Hepatocyte (in vitro differentiated cells): ENCODE measurements around the gene ZNF831. TPM values are rescaled to one million over a fixed set of nuclear protein-coding genes. Genes with fewer than 3 reads are reported as not detected.

Experiments
- DNase-seq: peaks from one replicate; pipeline ENCODE4 v3.0.0-alpha.2; 2016; ENCODE audit warnings: low spot score
- H2AFZ ChIP-seq: fragments of 200-600 bp; sonication (generic); 2 replicates; pipeline ENCODE4 v1.6.0; 2016; ENCODE audit warnings: antibody characterized with exemption, mild to moderate bottlenecking
- H3K27ac ChIP-seq: fragments of 200-600 bp; sonication (generic); 2 replicates; pipeline ENCODE4 v1.5.1; 2016; ENCODE audit warnings: mild to moderate bottlenecking
- H3K27me3 ChIP-seq: fragments of 200-600 bp; sonication (generic); 2 replicates; pipeline ENCODE4 v1.6.1; 2016
- H3K36me3 ChIP-seq: fragments of 200-600 bp; sonication (generic); replicated peaks from 2 replicates; pipeline ENCODE4 v1.5.1; 2016; ENCODE audit warnings: low read depth; ENCODE audit not compliant: insufficient read depth
- H3K4me1 ChIP-seq: fragments of 200-600 bp; sonication (generic); 2 replicates; pipeline ENCODE4 v1.5.1; 2016; ENCODE audit warnings: mild to moderate bottlenecking, moderate library complexity; ENCODE audit not compliant: insufficient read depth
- H3K4me2 ChIP-seq: fragments of 200-600 bp; sonication (generic); 2 replicates; pipeline ENCODE4 v1.6.0; 2016
- H3K4me3 ChIP-seq: fragments of 200-600 bp; sonication (generic); 2 replicates; pipeline ENCODE4 v1.5.1; 2016; ENCODE audit warnings: mild to moderate bottlenecking
- H3K79me2 ChIP-seq: fragments of 200-600 bp; sonication (generic); 2 replicates; pipeline ENCODE4 v1.6.0; 2017; ENCODE audit warnings: mild to moderate bottlenecking
- H3K9me2 ChIP-seq: fragments of 200-600 bp; sonication (generic); replicated peaks from 2 replicates; pipeline ENCODE4 v1.6.0; 2017; ENCODE audit warnings: mild to moderate bottlenecking; ENCODE audit not compliant: insufficient read depth
- H3K9me3 ChIP-seq: fragments of 200-600 bp; sonication (generic); 2 replicates; pipeline ENCODE4 v1.5.1; 2016; ENCODE audit warnings: low read depth, mild to moderate bottlenecking
- H4K20me1 ChIP-seq: fragments of 200-600 bp; sonication (generic); 2 replicates; pipeline ENCODE4 v1.6.0; 2016; ENCODE audit warnings: mild to moderate bottlenecking; ENCODE audit not compliant: insufficient read depth, poor library complexity, severe bottlenecking
- CTCF ChIP-seq: fragments of 200-600 bp; sonication (generic); IDR thresholded peaks from 2 replicates; pipeline ENCODE4 v1.5.1; 2016; ENCODE audit warnings: antibody characterized with exemption, mild to moderate bottlenecking; ENCODE audit not compliant: poor library complexity
- EZH2 ChIP-seq: fragments of 200-600 bp; sonication (generic); IDR thresholded peaks from 2 replicates; pipeline ENCODE4 v1.6.1; 2016; ENCODE audit warnings: antibody characterized with exemption, mild to moderate bottlenecking, borderline replicate concordance
- EZH2phosphoT487 ChIP-seq: fragments of 200-600 bp; sonication (generic); IDR thresholded peaks from one replicate; pipeline ENCODE4 v1.6.1; 2018; ENCODE audit warnings: antibody characterized with exemption, mild to moderate bottlenecking, low read depth, moderate library complexity; ENCODE audit not compliant: unreplicated experiment, severe bottlenecking
- WGBS: methylation state at CpG from one replicate; pipeline ENCODE4 v1.1.6; 2016; ENCODE audit warnings: low lambda C conversion rate; ENCODE audit errors: missing lambda C conversion rate; 5-methylcytosine and 5-hydroxymethylcytosine counted together
- polyA plus RNA-seq: library from polyadenylated mRNA; unstranded; fragments of >200 nt; fragmentation: Nextera tagmentation; extraction: Ambion mirVana; gene quantifications from 2 replicates; pipeline ENCODE4 v1.2.1, GENCODE V29; 2016
- total RNA-seq: library from RNA; depleted of rRNA; stranded (reverse); fragments of >200 nt; gene quantifications from 2 replicates; pipeline ENCODE4 v1.2.3, GENCODE V29; 2014

The ZNF831 gene
- total and polyA plus RNA-seq, 2 experiments from 2014 or later: not detected

DNA sequence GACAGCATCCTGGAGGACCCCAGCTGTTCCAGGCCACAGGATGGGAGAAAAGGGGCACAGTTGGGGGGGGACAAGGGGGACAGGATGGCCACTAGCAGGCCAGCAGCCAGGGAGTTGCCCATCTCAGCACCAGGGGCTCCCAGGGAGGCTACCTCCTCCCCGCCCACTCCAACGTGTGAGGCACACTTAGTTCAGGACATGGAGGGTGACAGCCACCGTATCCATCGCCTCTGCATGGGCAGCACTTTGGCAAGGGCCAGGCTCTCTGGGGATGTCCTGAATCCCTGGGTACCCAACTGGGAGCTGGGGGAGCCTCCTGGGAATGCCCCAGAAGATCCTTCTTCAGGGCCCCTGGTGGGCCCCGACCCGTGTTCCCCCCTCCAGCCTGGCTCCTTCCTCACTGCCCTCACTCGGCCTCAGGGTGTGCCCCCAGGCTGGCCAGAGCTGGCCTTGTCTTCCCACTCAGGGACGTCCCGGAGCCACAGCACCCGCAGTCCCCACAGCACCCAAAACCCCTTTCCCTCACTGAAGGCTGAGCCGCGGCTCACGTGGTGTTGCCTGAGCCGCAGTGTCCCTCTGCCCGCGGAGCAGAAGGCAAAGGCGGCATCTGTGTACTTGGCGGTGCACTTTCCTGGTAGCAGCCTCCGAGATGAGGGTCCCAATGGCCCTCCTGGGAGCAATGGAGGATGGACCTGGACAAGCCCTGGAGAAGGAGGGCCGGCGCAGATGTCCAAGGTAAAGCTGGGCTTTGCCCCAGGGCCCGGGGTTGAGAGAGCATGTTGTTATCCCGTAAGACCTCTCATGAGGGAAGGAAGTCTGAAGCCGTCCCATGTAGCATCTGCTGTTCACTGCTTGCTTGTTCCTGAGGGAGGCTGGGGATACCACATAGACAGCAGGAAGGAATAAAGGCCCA lies 30.7 kb downstream of the ZNF831 start:
- H3K27ac ChIP-seq: no peak overlapping the region
- H3K4me3 ChIP-seq: no peak overlapping the region
- no peaks in the 10 kb centered on the region for H3K36me3 ChIP-seq
- H4K20me1 ChIP-seq: no peaks in the 10 kb centered on the region
- no peak overlapping the region for H3K4me2 ChIP-seq
- H3K27me3 ChIP-seq: no peaks in the 10 kb centered on the region
- H2AFZ ChIP-seq: no peak overlapping the region
- H3K79me2 ChIP-seq: no peaks in the 10 kb centered on the region
- no peaks in the 10 kb centered on the region for H3K4me1 ChIP-seq
- DNase-seq: no peak
- no peaks in the 10 kb centered on the region for H3K9me2 ChIP-seq
- TF ChIP-seq EZH2phosphoT487 (no peak), CTCF (no peak), EZH2 (no peak)
- no peaks in the 10 kb centered on the region for H3K9me3 ChIP-seq
- 95% methylated on average over 22 of the region's 24 CpGs for WGBS

GRCh38 chr20:59195316-59195993 lies 31.8 kb downstream of the ZNF831 start:
- no peak overlapping the region for H2AFZ ChIP-seq
- H3K4me2 ChIP-seq: no peak overlapping the region
- no peak overlapping the region for H3K4me3 ChIP-seq
- H3K36me3 ChIP-seq: no peaks in the 10 kb centered on the region
- H4K20me1 ChIP-seq: no peaks in the 10 kb centered on the region
- WGBS: 93% methylated on average over 18 of the region's 18 CpGs
- no peaks in the 10 kb centered on the region for H3K27me3 ChIP-seq
- no peaks in the 10 kb centered on the region for H3K9me2 ChIP-seq
- H3K79me2 ChIP-seq: no peaks in the 10 kb centered on the region
- no peak for DNase-seq
- H3K27ac ChIP-seq: no peak overlapping the region
- H3K9me3 ChIP-seq: no peaks in the 10 kb centered on the region
- H3K4me1 ChIP-seq: no peaks in the 10 kb centered on the region
- TF ChIP-seq EZH2 (no peak), EZH2phosphoT487 (no peak), CTCF (no peak)

DNA sequence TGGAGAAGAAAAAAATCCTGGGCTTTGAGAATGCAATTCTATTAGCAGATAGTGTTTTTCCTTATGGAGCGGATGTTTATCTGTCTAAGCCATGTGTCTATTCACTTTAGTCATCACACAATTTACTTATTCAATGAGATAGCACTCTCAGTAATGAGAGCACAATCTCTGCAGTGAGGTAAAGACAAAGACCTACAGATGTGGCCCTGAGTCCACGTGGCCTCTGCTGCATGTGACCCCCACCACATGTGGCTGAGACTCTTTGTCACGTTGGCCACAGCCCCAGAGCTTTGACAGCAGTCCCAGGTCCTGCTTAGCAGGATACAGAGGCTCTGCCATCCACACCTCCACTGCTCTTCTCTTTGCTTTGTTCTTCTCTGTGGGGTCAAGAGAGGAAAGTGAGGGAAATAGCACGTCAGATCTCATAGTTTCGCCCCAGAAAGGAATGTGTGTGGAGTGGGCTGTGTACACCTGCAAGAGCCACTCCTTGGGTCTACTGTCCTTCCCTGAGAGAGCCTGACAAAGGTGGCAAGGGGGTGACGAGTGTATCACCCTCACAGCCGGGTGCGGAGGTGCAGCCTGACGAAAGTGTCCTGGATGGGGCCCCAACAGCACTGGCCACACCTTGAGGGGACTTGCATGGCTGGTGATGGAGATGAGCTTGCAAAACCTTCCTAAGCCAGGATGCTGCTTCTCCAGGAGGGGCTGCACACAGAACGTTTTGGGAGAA lies 40.7 kb downstream of the ZNF831 start:
- Histone ChIP-seq H3K4me3 (no peak overlapping the region), H3K27me3 (no peaks in the 10 kb centered on the region), H3K4me2 (no peak overlapping the region), H3K79me2 (no peaks in the 10 kb centered on the region), H2AFZ (no peak overlapping the region), H3K4me1 (no peaks in the 10 kb centered on the region), H3K9me3 (no peaks in the 10 kb centered on the region), H4K20me1 (no peaks in the 10 kb centered on the region), H3K27ac (no peak overlapping the region), H3K36me3 (no peaks in the 10 kb centered on the region), H3K9me2 (no peaks in the 10 kb centered on the region)
- no peak for DNase-seq
- TF ChIP-seq EZH2: no peak
- 62% methylated on average over 10 of the region's 10 CpGs for WGBS

GRCh38 chr20:59205044-59205443 lies 41.4 kb downstream of the ZNF831 start:
- no peaks in the 10 kb centered on the region for H3K27me3 ChIP-seq
- no peaks in the 10 kb centered on the region for H3K9me3 ChIP-seq

More at GRCh38 chr20:59205044-59205443, 41.4 kb downstream of the ZNF831 start:
- Histone ChIP-seq H3K4me1 (no peaks in the 10 kb centered on the region), H2AFZ (no peak overlapping the region), H3K9me2 (no peaks in the 10 kb centered on the region), H3K79me2 (no peaks in the 10 kb centered on the region), H3K36me3 (no peaks in the 10 kb centered on the region), H3K27ac (no peak overlapping the region), H3K4me3 (no peak overlapping the region), H4K20me1 (no peaks in the 10 kb centered on the region), H3K4me2 (no peak overlapping the region)
- TF ChIP-seq CTCF (no peak), EZH2phosphoT487 (no peak), EZH2 (no peak)
- DNase-seq: no peak
- WGBS: 61% methylated on average over 6 of the region's 6 CpGs
